Measurements from ENCODE around the gene LRRC4C.

Gene LRRC4C

DNA sequence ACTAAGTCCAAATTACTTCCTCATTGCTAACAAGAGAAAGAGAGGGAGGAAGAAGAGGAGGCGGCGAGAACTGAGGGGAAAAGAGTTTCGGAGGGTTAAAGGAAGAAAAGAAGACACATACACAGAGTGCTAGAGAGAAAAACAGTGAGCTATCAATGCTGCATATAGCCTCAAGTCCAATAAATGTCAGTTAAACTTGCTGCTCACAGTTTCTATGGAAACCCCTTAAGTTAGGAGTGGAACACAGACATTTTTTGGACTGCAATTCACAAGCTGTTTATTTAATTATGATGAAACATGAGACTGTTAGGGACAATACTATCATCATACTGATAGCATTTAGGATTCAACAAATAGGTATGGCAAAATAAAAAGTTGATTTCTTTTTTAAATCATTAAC, 1320.4 kb downstream of the LRRC4C start:
- DNase-seq, result no peak

GRCh38 chr11:40134820-40135570, 1324.5 kb downstream of the LRRC4C start:
- no peak for DNase-seq

- DNase-seq, result no peak
Measured at GRCh38 chr11:40133498-40133897, 1326.0 kb downstream of the LRRC4C start.

DNA sequence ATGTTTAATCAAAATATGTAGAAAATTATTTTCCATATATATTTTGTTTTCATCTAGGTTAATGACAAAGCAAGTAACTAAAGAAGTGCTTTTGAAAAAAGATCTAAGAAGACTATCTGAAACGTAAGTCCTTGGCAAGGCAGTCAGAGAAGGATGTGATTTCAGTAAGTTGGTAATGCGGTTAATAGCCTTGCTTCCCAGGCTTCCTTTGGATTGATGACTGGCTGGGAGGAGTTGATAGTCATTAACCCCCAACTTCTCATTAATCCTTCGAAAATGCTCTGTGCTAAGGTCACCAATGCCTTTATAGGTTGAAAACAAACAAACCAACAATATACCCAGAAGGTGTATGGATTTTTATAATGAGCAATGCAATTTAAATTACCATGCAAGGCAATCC, 1326.5 kb downstream of the LRRC4C start:
- no peak for DNase-seq

- DNase-seq, result no peak
Measured at GRCh38 chr11:40130427-40130826, 1329.0 kb downstream of the LRRC4C start.

GRCh38 chr11:40129266-40129665, 1330.2 kb downstream of the LRRC4C start:
- no peak for DNase-seq

DNA sequence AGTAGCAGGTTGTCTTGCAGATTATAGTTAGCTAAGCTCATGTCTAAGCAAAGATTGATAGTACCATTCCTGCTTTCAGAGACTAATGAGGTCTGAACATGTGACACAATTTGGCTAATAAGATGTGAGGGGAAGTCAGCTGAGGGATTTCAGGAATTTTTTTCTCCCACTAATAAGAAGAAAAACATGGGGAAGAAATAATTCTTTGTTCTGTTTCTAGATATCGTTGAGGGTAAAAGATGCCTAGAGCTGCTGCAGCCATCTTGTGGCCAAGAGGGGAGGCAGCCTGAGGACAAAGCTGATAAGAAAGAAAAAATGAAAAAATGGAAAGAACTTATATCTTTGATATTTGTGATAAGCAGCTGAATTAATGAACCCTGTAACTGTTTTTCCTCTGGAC, 1334.4 kb downstream of the LRRC4C start:
- no peak for DNase-seq

GRCh38 chr11:40119661-40120060, 1339.8 kb downstream of the LRRC4C start:
- no peak for DNase-seq

DNA sequence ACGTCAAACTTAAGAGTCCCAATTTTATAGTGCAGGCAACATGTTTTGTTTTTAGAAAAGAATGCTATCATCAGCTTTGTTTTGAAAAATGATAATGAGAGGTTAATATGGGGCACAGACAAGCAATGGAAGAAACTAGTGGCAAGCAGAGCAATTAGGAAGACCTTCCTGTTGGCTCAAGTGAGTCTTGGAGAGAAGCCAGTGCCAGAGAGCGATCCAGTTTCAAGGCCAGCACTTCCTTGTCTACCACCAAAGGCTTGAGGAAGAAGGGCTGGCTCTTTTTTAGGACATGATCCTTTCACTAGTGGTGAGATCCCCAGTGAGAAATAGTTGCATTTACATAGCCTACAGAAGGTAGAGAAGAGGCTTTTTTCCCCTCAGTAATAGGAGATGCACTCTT, 1340.7 kb downstream of the LRRC4C start:
- no peak for DNase-seq

GRCh38 chr11:40118026-40118425, 1341.4 kb downstream of the LRRC4C start:
- no peak for DNase-seq

DNA sequence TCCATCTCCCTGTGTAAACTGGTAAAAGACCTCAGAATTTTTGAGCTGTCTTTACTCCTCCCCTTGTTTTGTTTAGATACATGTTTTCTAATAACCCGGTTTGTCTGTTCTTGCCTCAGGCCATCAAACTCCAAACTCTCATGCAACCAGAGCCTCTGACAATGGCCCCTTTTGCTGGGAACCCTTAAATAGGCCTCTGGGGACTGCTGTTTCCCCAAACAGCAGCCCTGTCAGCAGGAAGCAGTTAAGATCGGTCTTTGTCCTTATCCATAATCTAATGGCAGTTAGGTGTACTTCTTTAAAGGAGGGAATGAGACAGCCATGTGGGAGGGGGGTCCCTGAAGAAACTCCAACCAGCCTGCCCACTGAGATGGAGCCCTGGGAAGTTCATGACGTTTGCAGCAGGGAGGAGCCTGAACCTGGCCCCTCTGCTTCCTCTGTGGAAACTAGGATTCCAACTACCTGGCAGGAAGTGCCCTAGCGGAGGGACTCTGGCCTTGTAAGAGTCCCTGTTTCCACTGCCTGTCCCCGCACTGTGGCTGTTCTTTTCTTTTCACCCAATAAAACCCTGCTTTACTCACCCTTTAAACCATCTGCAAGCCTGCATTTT, 1354.4 kb downstream of the LRRC4C start:
- no peak for DNase-seq

GRCh38 chr11:40100781-40101180, 1358.7 kb downstream of the LRRC4C start:
- DNase-seq, result no peak

DNA sequence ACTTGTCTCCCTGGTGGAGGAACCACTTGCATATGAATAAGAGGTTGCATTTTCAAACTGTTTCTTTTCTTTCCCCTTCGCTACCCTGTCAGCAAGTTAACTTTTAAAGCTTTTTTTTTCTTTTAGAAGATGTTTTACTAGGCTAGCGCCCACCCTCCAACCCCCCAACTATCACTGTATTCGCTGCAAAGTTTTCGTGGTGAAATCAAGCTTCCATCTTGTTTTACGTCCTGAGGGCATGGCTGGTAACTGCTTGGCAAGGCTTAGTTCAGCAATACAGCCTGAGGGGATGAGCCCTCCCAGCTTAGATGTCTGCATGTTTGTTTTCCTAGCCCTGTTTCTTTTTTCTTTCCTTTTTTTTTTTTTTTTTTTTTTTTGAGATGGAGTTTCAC, 1359.3 kb downstream of the LRRC4C start:
- no peak for DNase-seq

DNA sequence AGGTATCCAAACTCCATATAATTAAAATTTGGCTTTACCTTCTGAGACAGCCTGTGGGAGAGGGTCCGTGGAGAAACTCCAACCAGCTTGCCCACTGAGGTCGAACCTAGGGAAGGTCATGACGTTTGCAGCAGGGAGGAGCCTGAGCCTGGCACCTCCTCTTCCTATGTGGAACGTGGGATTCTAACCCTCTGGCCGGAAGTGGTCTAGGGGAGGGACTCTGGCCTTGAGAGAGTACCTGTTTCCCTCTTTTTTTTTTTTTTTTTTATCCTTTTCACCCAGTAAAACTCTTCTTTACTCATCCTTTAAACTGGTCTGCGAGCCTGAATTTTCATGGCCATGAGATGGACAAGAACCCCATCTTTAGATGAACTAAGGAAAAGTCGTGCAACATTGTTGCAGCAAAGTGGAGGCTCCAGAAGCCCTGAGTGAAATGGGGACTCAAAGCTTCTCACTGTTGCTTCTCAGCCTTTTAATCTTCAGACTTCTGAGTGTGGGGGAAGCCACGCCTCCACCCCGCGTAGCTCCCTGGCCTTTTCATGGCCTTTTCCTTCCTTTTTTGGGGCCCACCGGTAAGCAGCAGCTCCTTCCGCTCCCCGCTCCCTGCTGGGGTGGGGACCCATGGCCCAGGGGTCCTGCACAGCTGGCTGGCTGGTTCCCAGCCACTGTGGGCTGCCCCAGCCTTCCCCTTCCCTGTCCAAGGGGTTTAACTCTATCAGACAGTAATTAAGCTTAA, 1359.9 kb downstream of the LRRC4C start:
- DNase-seq, result no peak

DNA sequence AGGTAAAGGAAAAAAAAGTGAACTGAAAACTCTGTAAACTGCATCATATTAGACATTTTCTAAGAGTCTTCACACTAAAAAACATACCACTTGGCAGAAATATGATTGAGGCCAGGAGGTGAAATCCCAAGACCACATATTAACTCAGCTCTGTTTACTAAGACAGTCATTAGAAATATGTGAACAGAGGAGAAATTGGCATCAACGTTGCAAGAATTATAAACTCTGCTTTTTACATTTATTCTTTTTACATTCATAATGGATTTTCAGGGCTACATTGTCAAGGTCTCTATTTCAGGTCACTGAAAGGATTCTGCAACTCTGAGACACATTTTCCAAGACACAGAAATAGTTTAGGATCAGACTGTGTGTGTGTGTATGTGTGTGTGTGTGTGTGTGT, 1364.0 kb downstream of the LRRC4C start:
- no peak for DNase-seq

DNA sequence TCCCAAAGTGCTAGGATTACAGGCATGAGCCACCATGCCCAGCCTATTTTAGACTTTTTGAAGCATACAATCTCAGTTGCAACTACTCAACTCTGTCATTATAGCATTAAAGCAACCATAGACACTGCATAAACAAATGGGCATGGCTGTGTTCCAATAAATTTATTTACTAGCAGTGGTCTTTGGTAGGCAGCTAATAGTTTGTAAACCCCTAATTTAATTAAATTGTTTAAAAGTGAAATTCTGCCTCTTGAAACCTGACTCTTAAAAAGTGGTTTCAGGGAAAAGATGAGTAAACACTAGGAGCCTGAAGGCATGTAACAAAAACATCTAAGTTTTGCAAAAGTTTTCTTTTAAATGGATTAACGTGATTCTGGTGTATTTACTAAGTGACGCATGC, 1364.5 kb downstream of the LRRC4C start:
- DNase-seq, result no peak

DNA sequence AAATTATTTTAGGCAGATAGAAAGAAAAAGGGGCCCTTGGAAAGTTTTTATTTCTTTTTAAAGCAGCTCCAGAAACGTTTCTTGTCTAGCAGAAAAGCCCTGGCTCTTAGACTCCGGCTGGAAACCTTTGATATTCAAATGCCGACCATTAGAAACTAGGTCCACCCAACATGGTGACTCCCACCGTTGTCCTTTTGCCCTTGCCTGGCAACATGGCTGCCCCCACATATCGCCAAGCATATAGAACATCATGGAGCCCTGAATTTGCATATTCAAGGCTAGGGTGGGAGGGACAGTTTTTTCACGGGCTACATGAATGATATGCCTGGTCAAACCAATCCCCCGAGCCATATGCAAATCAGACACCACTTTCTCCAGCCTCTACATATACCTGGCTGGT, 1379.0 kb downstream of the LRRC4C start:
- DNase-seq, result no peak
